SK-N-SH treated with all-trans-retinoic acid at 6 μM for 48 hours (cell line): Measurements from ENCODE around the gene ROBO2.

ENCODE experiments used
- ARNTL ChIP-seq: fragments of 450-650 bp; formaldehyde crosslinking; IDR thresholded peaks from 2 replicates; pipeline ENCODE4 v1.5.0; 2020; ENCODE audit warnings: low read depth, mild to moderate bottlenecking, moderate library complexity, borderline replicate concordance
- CSRNP3 ChIP-seq: fragments of 250-450 bp; sonication (Bioruptor Pico); IDR thresholded peaks from 2 replicates; pipeline ENCODE4 v1.5.1; 2021; ENCODE audit warnings: mild to moderate bottlenecking, moderate library complexity
- ESRRG ChIP-seq: fragments of 250-450 bp; sonication (Bioruptor Pico); IDR thresholded peaks from 2 replicates; pipeline ENCODE4 v1.6.1; 2021; ENCODE audit warnings: mild to moderate bottlenecking
- POU6F1 ChIP-seq: fragments of 250-450 bp; sonication (Bioruptor Pico); IDR thresholded peaks from 2 replicates; pipeline ENCODE4 v1.8.0; 2021; ENCODE audit warnings: low read depth, mild to moderate bottlenecking, moderate library complexity, borderline replicate concordance
- ZFP3 ChIP-seq: fragments of 250-450 bp; sonication (Bioruptor Pico); IDR thresholded peaks from 2 replicates; pipeline ENCODE4 v1.5.0; 2020; ENCODE audit warnings: mild to moderate bottlenecking, moderate library complexity
- ZFP30 ChIP-seq: fragments of 450-650 bp; formaldehyde crosslinking; IDR thresholded peaks from 2 replicates; pipeline ENCODE4 v1.5.0; 2022; ENCODE audit warnings: mild to moderate bottlenecking, moderate library complexity
- ZNF70 ChIP-seq: fragments of 450-650 bp; formaldehyde crosslinking; IDR thresholded peaks from 2 replicates; pipeline ENCODE4 v1.5.0; 2020; ENCODE audit warnings: mild to moderate bottlenecking, moderate library complexity
- TF ChIP-seq, protein P1 (sequence below): fragments of 250-450 bp; sonication (Bioruptor Pico); IDR thresholded peaks from 2 replicates; pipeline ENCODE4 v1.8.0; 2020; ENCODE audit warnings: mild to moderate bottlenecking, moderate library complexity, borderline replicate concordance
- TF ChIP-seq, protein P2 (sequence below): fragments of 250-450 bp; sonication (Bioruptor Pico); IDR thresholded peaks from 2 replicates; pipeline ENCODE4 v1.5.1; 2020; ENCODE audit warnings: low read depth, mild to moderate bottlenecking, moderate library complexity

- TF ChIP-seq ARNTL = no peak
- TF ChIP-seq CSRNP3 (CRISPR knock-in tag) = no peak
- TF ChIP-seq ESRRG (CRISPR knock-in tag) = no peak
- TF ChIP-seq, protein P1, sequence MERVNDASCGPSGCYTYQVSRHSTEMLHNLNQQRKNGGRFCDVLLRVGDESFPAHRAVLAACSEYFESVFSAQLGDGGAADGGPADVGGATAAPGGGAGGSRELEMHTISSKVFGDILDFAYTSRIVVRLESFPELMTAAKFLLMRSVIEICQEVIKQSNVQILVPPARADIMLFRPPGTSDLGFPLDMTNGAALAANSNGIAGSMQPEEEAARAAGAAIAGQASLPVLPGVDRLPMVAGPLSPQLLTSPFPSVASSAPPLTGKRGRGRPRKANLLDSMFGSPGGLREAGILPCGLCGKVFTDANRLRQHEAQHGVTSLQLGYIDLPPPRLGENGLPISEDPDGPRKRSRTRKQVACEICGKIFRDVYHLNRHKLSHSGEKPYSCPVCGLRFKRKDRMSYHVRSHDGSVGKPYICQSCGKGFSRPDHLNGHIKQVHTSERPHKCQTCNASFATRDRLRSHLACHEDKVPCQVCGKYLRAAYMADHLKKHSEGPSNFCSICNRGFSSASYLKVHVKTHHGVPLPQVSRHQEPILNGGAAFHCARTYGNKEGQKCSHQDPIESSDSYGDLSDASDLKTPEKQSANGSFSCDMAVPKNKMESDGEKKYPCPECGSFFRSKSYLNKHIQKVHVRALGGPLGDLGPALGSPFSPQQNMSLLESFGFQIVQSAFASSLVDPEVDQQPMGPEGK = no peak
- no peak for TF ChIP-seq ZFP3 (CRISPR knock-in tag)
- no peak for TF ChIP-seq ZFP30 (CRISPR knock-in tag)
- TF ChIP-seq ZNF70 (CRISPR knock-in tag) = no peak
- TF ChIP-seq, protein P2, sequence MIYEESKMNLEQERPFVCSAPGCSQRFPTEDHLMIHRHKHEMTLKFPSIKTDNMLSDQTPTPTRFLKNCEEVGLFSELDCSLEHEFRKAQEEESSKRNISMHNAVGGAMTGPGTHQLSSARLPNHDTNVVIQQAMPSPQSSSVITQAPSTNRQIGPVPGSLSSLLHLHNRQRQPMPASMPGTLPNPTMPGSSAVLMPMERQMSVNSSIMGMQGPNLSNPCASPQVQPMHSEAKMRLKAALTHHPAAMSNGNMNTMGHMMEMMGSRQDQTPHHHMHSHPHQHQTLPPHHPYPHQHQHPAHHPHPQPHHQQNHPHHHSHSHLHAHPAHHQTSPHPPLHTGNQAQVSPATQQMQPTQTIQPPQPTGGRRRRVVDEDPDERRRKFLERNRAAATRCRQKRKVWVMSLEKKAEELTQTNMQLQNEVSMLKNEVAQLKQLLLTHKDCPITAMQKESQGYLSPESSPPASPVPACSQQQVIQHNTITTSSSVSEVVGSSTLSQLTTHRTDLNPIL (CRISPR knock-in tag) = no peak
- TF ChIP-seq POU6F1 = no peak
Observed at GRCh38 chr3:77342027-77342426, 302.1 kb downstream of the ROBO2 start.
